HEK293 (cell line): ENCODE results near the gene KLHL30.

Experiments used
- CTCF ChIP-seq: fragments of 450-650 bp; formaldehyde crosslinking; IDR thresholded peaks from 2 replicates; pipeline ENCODE4 v1.5.1; 2016; ENCODE audit warnings: missing biosample characterization, missing genetic modification characterization
- HOXA7 ChIP-seq: sonication (generic); formaldehyde crosslinking; IDR thresholded peaks from 2 replicates; pipeline ENCODE4 v1.8.1; 2022; ENCODE audit warnings: missing genetic modification reagents, borderline replicate concordance
- PRDM4 ChIP-seq: fragments of 450-650 bp; formaldehyde crosslinking; IDR thresholded peaks from 2 replicates; pipeline ENCODE4 v1.5.1; 2017; ENCODE audit warnings: missing biosample characterization, missing genetic modification characterization
- ZBTB1 ChIP-seq: fragments of 450-650 bp; formaldehyde crosslinking; IDR thresholded peaks from 2 replicates; pipeline ENCODE4 v1.5.1; 2016; ENCODE audit warnings: missing biosample characterization, missing genetic modification characterization
- ZBTB17 ChIP-seq: fragments of 450-650 bp; formaldehyde crosslinking; IDR thresholded peaks from 2 replicates; pipeline ENCODE4 v1.5.1; 2016; ENCODE audit warnings: missing biosample characterization, missing genetic modification characterization
- ZBTB7A ChIP-seq: fragments of 450-650 bp; formaldehyde crosslinking; IDR thresholded peaks from 2 replicates; pipeline ENCODE4 v1.5.1; 2016; ENCODE audit warnings: low read depth, missing biosample characterization, missing genetic modification characterization
- ZNF132 ChIP-seq: fragments of 450-650 bp; formaldehyde crosslinking; IDR thresholded peaks from 2 replicates; pipeline ENCODE4 v1.5.1; 2017; ENCODE audit warnings: missing biosample characterization, missing genetic modification characterization, borderline replicate concordance
- ZNF292 ChIP-seq: fragments of 450-650 bp; formaldehyde crosslinking; IDR thresholded peaks from 2 replicates; pipeline ENCODE4 v1.5.1; 2016; ENCODE audit warnings: low read depth, missing biosample characterization, missing genetic modification characterization, borderline replicate concordance
- ZNF629 ChIP-seq: fragments of 450-650 bp; formaldehyde crosslinking; IDR thresholded peaks from 2 replicates; pipeline ENCODE4 v1.5.1; 2017; ENCODE audit warnings: missing biosample characterization, missing genetic modification characterization
- ZNF776 ChIP-seq: fragments of 450-650 bp; formaldehyde crosslinking; IDR thresholded peaks from 2 replicates; pipeline ENCODE4 v1.5.0; 2017; ENCODE audit warnings: missing biosample characterization, missing genetic modification characterization, borderline replicate concordance

- TF ChIP-seq ZBTB17 (tag by site-specific recombination) (no peak), CTCF (no peak), ZNF292 (tag by site-specific recombination) (no peak), ZNF776 (tag by site-specific recombination) (no peak), HOXA7 (CRISPR knock-in tag) (no peak), ZBTB1 (no peak), ZNF629 (no peak), ZNF132 (tag by site-specific recombination) (no peak), ZBTB7A (tag by site-specific recombination) (no peak), PRDM4 (tag by site-specific recombination) (no peak)
Observed at GRCh38 chr2:238127165-238128060, 11.1 kb upstream of the KLHL30 start.
